Neuronal stem cell (in vitro differentiated cells): ENCODE results near the gene ARSA.

Source experiments
- DNase-seq: peaks from one replicate; pipeline ENCODE4 v3.0.0-alpha.2; 2013; ENCODE audit warnings: low spot score
- H2AFZ ChIP-seq: one replicate; pipeline ENCODE4 v1.6.1; 2013; ENCODE audit warnings: mild to moderate bottlenecking, low read length, inconsistent platforms
- H2AK5ac ChIP-seq: 2 replicates; pipeline ENCODE4 v1.6.1; 2013; ENCODE audit warnings: low read depth, mild to moderate bottlenecking, inconsistent platforms, low read length, moderate library complexity, mixed read lengths
- H2BK120ac ChIP-seq: 2 replicates; pipeline ENCODE4 v1.6.1; 2013; ENCODE audit warnings: low read depth, mild to moderate bottlenecking, inconsistent platforms, low read length, moderate library complexity, mixed read lengths
- H2BK12ac ChIP-seq: one replicate; pipeline ENCODE4 v1.6.1; 2013; ENCODE audit warnings: low read length, inconsistent platforms
- H2BK15ac ChIP-seq: 2 replicates; pipeline ENCODE4 v1.6.1; 2013; ENCODE audit warnings: mild to moderate bottlenecking, low read length, inconsistent platforms, mixed read lengths
- H2BK5ac ChIP-seq: one replicate; pipeline ENCODE4 v1.6.1; 2013; ENCODE audit warnings: inconsistent platforms, mild to moderate bottlenecking, low read length, moderate library complexity
- H3K14ac ChIP-seq: one replicate; pipeline ENCODE4 v1.6.1; 2013; ENCODE audit warnings: low read length, inconsistent platforms
- H3K18ac ChIP-seq: 2 replicates; pipeline ENCODE4 v1.6.1; 2013; ENCODE audit warnings: low read length, inconsistent platforms
- H3K23ac ChIP-seq: 2 replicates; pipeline ENCODE4 v1.6.1; 2013; ENCODE audit warnings: low read depth, mild to moderate bottlenecking, mixed read lengths, low read length, inconsistent platforms; ENCODE audit not compliant: poor library complexity
- H3K27ac ChIP-seq: replicated peaks from 3 replicates; pipeline ENCODE4 v1.5.1; 2013; ENCODE audit warnings: low read length, inconsistent platforms
- H3K27me3 ChIP-seq, 3 experiments: 2 replicates each; pipeline ENCODE4 v1.6.1; 2013; ENCODE audit warnings: low read length in 3 of 3, mild to moderate bottlenecking in 2 of 3, inconsistent platforms in 1 of 3, low read depth in 1 of 3, mixed read lengths in 1 of 3, moderate library complexity in 1 of 3; ENCODE audit not compliant: control insufficient read depth in 3 of 3, insufficient read depth in 3 of 3
- H3K36me3 ChIP-seq, 2 donors: replicated peaks in 1 of 2; 2 replicates each; pipeline ENCODE4 v1.6.1; 2013; ENCODE audit warnings: low read length in 2 of 2; ENCODE audit not compliant: control insufficient read depth in 2 of 2, insufficient read depth in 2 of 2
- H3K4ac ChIP-seq: 2 replicates; pipeline ENCODE4 v1.6.1; 2013; ENCODE audit warnings: inconsistent platforms, mild to moderate bottlenecking, low read length, moderate library complexity
- H3K4me1 ChIP-seq, 2 donors: 1 replicate in 1 of 2; 2 replicates in 1 of 2; pipeline ENCODE4 v1.6.1; 2013; ENCODE audit warnings: low read length in 2 of 2, low read depth in 1 of 2; ENCODE audit not compliant: control insufficient read depth in 2 of 2, insufficient read depth in 1 of 2
- H3K4me2 ChIP-seq: one replicate; pipeline ENCODE4 v1.6.1; 2013; ENCODE audit warnings: mild to moderate bottlenecking, low read length, inconsistent platforms; ENCODE audit not compliant: insufficient read depth, poor library complexity, severe bottlenecking
- H3K4me3 ChIP-seq, 2 donors: 2 replicates each; pipeline ENCODE4 v1.5.1; 2013; ENCODE audit warnings: low read length in 2 of 2, mild to moderate bottlenecking in 2 of 2, inconsistent platforms in 1 of 2, moderate library complexity in 1 of 2
- H3K79me1 ChIP-seq: one replicate; pipeline ENCODE4 v1.6.1; 2013; ENCODE audit warnings: low read depth, mild to moderate bottlenecking, inconsistent platforms, low read length, moderate library complexity
- H3K9ac ChIP-seq: one replicate; pipeline ENCODE4 v1.6.1; 2013; ENCODE audit warnings: mild to moderate bottlenecking, low read depth, low read length, inconsistent platforms; ENCODE audit not compliant: poor library complexity
- H3K9me3 ChIP-seq, 2 donors: replicated peaks in 1 of 2; 2 replicates each; pipeline versions ENCODE3 to v1.6.1; 2013; ENCODE audit warnings: low read length in 2 of 2, mild to moderate bottlenecking in 2 of 2, inconsistent platforms in 1 of 2, low read depth in 1 of 2, mixed read lengths in 1 of 2, moderate library complexity in 1 of 2; ENCODE audit not compliant: control insufficient read depth in 2 of 2, insufficient read depth in 1 of 2
- H4K8ac ChIP-seq: one replicate; pipeline ENCODE4 v1.6.1; 2013; ENCODE audit warnings: low read depth, mild to moderate bottlenecking, inconsistent platforms, low read length, moderate library complexity
- H4K91ac ChIP-seq: one replicate; pipeline ENCODE4 v1.6.1; 2013; ENCODE audit warnings: low read length, low read depth, mild to moderate bottlenecking, inconsistent platforms; ENCODE audit not compliant: poor library complexity
- WGBS, 2 donors: extraction: QIAGEN DNeasy Blood & Tissue Kit; methylation state at CpG; one replicate each; pipeline ENCODE4 v1.1.7; 2013; ENCODE audit warnings: missing lambda C conversion rate in 2 of 2, mixed read lengths in 1 of 2; ENCODE audit not compliant: insufficient read length in 2 of 2, insufficient replicate concordance in 1 of 2; ENCODE audit errors: extremely low coverage in 2 of 2; 5-methylcytosine and 5-hydroxymethylcytosine counted together

ARSA gene

DNA sequence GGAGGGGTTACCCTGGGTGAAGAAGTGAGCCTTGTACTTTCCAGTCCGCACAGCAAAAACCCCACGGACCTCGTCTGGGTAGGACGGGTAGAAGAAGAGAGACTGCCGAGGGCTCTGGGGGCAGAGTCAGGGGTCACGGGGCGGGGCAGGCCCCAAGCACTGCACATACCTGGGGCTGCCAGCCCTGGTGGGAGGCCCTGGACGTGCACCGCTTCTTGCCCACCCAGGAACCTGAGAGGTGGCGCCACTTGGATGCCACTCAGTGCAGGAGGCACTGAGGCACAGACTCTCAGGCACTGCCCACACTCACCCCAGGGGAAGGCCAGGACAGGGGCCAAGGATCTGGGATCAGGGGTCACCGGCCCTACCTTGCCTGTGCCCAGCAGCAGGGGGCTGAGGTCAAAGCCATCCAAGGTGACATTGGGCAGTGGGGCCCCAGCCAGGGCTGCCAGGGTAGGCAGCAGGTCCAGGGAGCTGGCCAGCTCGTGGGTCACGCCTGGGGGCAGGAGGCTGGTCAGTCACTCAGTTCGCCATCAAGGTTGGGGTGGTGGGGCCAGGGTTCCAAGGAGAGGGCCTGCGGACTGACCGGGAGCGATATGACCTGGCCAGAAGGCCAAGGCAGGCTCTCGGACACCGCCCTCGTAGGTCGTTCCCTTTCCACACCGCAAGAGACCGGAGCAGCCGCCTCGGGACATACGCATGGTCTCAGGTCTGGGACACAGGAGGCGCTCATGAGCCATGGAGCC lies 2.2 kb downstream of the ARSA start:
- Histone ChIP-seq H3K4me1 (peaks cover 29 to 31% of the 10 kb centered on the region in 2 donors), H3K79me1 (peaks cover 2% of the 10 kb centered on the region), H2AFZ (no peak overlapping the region), H3K9me3 (no peaks in the 10 kb centered on the region), H3K18ac (no peak overlapping the region), H2BK15ac (no peak overlapping the region), H2AK5ac (peak overlapping the region; percentile 88), H4K91ac (no peak overlapping the region), H2BK12ac (no peak overlapping the region), H3K27ac (no peak overlapping the region), H3K4me3 (no peak overlapping the region), H3K4ac (no peak overlapping the region), H3K4me2 (no peak overlapping the region), H2BK120ac (no peak overlapping the region), H3K9ac (no peak overlapping the region), H3K23ac (peak overlapping the region; percentile 20), H2BK5ac (no peak overlapping the region), H3K36me3 (no peaks in the 10 kb centered on the region), H4K8ac (no peak overlapping the region), H3K27me3 (peaks cover 0 to 8% (median 0%) of the 10 kb centered on the region in 3 experiments), H3K14ac (no peak overlapping the region)
- DNase-seq, result no peak
- no CpG with 5 or more reads among the region's 27 CpGs for WGBS, 2 donors

DNA sequence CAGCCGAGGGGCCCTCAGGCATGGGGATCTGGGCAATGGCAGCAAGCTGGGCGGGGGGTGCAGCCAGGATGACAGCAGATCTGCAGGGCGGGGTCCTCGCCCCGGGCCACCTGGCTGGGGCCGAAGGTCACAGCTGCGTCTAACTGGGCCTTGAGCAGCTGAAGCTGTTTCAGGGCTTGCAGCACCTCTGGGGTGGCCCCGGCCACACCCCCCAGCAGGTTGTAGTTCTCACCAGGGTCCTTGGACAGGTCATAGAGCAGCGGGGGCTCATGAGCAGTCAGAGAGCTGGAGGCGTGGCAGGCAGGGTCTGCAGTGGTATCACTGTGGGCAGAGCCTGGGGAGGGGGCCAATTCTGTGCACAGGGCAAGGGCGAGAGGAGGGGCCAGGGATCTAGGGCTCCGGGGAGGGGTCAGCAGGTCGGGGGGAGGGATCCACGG lies 2.8 kb downstream of the ARSA start:
- Histone ChIP-seq H3K27me3 (peaks cover 0 to 8% (median 0%) of the 10 kb centered on the region in 3 experiments), H3K9me3 (no peaks in the 10 kb centered on the region), H3K18ac (no peak overlapping the region), H3K4me2 (no peak overlapping the region), H2AFZ (no peak overlapping the region), H3K9ac (no peak overlapping the region), H2BK12ac (no peak overlapping the region), H4K8ac (no peak overlapping the region), H3K14ac (no peak overlapping the region), H2BK120ac (no peak overlapping the region), H2AK5ac (no peak overlapping the region), H3K4me3 (no peak overlapping the region), H3K4me1 (peaks cover 30 to 35% of the 10 kb centered on the region in 2 donors), H3K27ac (no peak overlapping the region), H2BK15ac (no peak overlapping the region), H2BK5ac (no peak overlapping the region), H4K91ac (no peak overlapping the region), H3K79me1 (peaks cover 2% of the 10 kb centered on the region), H3K23ac (no peak overlapping the region), H3K36me3 (no peaks in the 10 kb centered on the region), H3K4ac (no peak overlapping the region)
- WGBS, 2 donors, result no CpG with 5 or more reads among the region's 14 CpGs
- DNase-seq, result no peak

DNA sequence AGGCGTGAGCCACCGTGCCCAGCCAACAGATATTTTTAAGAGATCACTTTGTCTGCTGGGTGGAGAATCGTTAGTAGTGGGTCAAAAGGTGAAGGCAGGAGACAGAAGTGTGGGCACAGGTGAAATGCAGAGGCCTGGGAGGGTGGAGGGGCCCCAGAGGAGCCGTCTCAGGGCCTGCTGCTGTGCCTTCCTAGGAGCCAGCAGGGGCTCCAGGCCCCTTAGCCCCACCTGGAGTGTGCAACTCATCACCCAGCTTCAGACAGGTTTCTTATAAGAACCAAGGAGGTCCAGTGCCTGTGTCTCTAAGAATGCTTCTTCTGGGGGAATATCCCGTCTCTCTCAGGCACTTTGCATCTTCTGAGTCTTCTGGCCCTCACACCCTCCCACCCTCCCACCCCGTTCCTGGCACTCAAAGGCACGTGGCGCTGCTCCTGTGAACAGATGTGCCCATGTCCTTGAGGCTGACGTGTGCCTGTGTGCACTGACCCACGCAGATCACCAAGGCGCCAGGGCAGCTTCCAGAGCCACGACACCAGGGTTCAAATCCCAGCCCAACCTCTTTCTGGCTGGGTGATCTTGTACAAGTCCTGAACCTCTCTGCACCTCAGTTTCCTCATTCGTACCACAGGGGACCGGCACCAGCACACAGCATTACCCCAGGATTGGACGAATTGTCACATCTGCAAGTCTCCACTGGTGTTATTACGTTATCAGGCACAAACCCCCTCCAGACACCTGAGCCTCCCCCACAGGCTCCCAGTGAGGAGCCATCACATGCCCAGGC lies 3.4 kb downstream of the ARSA start:
- no peak overlapping the region for H4K91ac ChIP-seq
- H3K4ac ChIP-seq, result no peak overlapping the region
- H2BK15ac ChIP-seq, result no peak overlapping the region
- peaks cover 30 to 33% of the 10 kb centered on the region in 2 donors for H3K4me1 ChIP-seq
- H2BK120ac ChIP-seq, result no peak overlapping the region
- H3K9ac ChIP-seq, result no peak overlapping the region
- no peak overlapping the region for H2AFZ ChIP-seq
- no peaks in the 10 kb centered on the region for H3K9me3 ChIP-seq
- no peak overlapping the region for H2AK5ac ChIP-seq
- no peak overlapping the region for H3K4me3 ChIP-seq
- no peak overlapping the region for H2BK5ac ChIP-seq
- peaks cover 2% of the 10 kb centered on the region for H3K79me1 ChIP-seq
- no peak overlapping the region for H3K4me2 ChIP-seq
- H2BK12ac ChIP-seq, result no peak overlapping the region
- no peak overlapping the region for H4K8ac ChIP-seq
- H3K18ac ChIP-seq, result no peak overlapping the region
- no peak overlapping the region for H3K23ac ChIP-seq
- no peak for DNase-seq
- no peak overlapping the region for H3K27ac ChIP-seq
- no peaks in the 10 kb centered on the region for H3K36me3 ChIP-seq
- no CpG with 5 or more reads among the region's 16 CpGs for WGBS, 2 donors
- no peak overlapping the region for H3K14ac ChIP-seq
- peaks cover 0 to 8% (median 0%) of the 10 kb centered on the region in 3 experiments for H3K27me3 ChIP-seq

- Histone ChIP-seq H2AK5ac (peak overlapping the region; percentile 96), H4K8ac (peak overlapping the region; percentile 99), H3K18ac (peak overlapping the region; percentile 95), H3K9me3 (no peaks in the 10 kb centered on the region), H2BK15ac (peak overlapping the region; percentile 46), H3K27ac (peak overlapping the region; percentile 55), H3K36me3 (no peaks in the 10 kb centered on the region), H2BK5ac (peak overlapping the region; percentile 42), H3K23ac (peak overlapping the region; percentile 76), H3K79me1 (peaks cover 2% of the 10 kb centered on the region), H3K27me3 (peaks cover 0 to 2% (median 0%) of the 10 kb centered on the region in 3 experiments), H3K14ac (no peak overlapping the region), H3K4me2 (no peak overlapping the region), H3K4ac (peak overlapping the region; percentile 86), H2BK12ac (peak overlapping the region; percentile 96), H3K4me1 (peaks cover 24% of the 10 kb centered on the region in 2 donors), H3K9ac (peak overlapping the region; percentile 50), H2BK120ac (no peak overlapping the region), H2AFZ (peak overlapping the region; percentile 48), H4K91ac (no peak overlapping the region), H3K4me3 (peak overlapping the region in 1 of 2 donors; percentile 24)
- no CpG with 5 or more reads among the region's 16 CpGs for WGBS, 2 donors
- DNase-seq, result no peak
These were observed 5.1 kb downstream of the ARSA start for GRCh38 chr22:50622723-50623327.
